Activated CD4-positive, alpha-beta T cell treated with anti-CD3 and anti-CD28 coated beads for 1 hour (primary cell): Measurements from ENCODE around the gene SLC2A5.
"Not testable (repeated sequence)": the region's sequence is repeated elsewhere in the genome, so short reads cannot be mapped to it uniquely, and the experiment has no call there.

Experiments
- DNase-seq: peaks from one replicate; pipeline ENCODE4 v3.0.0-alpha.2; 2020

Gene SLC2A5

DNA sequence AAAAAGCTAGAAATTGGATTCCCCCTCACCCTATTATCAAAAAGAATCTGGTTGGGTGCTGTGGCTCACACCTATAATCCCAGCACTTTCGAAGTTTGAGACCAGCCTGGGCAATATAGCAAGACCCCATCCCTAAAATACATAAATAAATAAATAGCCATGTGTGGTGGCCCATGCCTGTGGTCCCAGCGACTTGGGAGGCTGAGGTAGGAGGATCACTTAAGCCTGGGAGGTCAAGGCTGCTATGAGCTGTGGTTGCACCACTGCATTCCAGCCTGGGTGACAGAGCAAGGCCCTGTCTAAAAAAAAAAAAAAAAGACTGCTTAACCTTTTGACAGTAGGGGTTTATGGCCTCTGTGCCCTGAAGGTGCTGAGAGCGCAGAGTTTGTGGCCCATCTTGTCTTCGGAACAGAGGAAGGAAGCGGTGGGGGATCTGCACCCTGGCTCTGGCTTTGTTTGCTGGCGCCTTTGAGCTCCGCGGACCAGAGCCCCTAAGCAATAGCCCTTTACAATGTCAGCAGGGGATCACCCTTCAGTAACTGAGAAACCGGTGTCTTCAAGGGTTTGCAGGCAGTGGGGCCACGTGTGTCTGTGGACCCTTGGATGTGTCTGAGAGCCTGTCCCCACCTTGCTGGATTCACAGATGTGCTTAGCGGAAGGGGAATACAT lies 65.3 kb downstream of the SLC2A5 start:
- DNase-seq: no peak

DNA sequence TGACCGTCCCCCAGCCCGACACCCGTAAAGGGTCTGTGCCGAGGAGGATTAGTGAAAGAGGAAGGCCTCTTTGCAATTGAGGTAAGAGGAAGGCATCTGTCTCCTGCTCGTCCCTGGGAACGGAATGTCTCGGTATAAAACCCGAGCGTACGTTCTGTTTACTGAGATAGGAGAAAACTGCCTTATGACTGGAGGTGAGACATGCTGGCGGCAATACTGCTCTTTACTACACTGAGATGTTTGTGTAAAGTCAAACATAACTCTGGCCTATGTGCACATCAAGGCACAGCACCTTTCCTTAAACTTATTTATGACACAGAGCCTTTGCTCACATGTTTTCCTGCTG lies 67.2 kb downstream of the SLC2A5 start:
- DNase-seq: not testable (repeated sequence)

DNA sequence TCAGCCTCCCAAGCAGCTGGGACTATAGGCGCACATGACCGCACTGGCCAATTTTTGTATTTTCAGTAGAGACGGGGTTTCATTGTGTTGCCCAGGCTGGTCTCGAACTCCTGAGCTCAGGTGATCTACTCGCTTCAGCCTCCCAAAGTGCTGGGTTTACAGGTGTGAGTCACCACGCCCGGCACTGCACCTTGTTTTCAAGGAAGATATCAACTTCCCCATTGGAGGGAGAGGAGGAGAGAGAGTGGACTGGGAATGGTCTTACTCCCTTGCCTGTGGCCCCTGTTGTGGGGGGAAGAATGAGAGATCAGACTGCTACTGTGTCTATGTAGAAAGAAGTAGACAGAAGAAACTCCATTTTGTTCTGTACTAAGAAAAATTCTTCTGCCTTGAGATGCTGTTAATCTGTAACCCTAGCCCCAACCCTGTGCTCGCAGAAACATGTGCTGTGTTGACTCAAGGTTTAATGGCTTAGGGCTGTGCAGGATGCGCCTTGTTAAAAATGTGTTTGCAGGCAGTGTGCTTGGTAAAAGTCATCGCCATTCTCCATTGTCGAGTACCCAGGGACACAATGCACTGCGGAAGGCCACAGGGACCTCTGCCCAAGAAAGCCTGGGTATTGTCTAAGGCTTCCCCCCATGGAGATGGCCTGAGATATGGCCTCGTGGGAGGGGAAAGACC lies 67.8 kb downstream of the SLC2A5 start:
- not testable (repeated sequence) for DNase-seq

DNA sequence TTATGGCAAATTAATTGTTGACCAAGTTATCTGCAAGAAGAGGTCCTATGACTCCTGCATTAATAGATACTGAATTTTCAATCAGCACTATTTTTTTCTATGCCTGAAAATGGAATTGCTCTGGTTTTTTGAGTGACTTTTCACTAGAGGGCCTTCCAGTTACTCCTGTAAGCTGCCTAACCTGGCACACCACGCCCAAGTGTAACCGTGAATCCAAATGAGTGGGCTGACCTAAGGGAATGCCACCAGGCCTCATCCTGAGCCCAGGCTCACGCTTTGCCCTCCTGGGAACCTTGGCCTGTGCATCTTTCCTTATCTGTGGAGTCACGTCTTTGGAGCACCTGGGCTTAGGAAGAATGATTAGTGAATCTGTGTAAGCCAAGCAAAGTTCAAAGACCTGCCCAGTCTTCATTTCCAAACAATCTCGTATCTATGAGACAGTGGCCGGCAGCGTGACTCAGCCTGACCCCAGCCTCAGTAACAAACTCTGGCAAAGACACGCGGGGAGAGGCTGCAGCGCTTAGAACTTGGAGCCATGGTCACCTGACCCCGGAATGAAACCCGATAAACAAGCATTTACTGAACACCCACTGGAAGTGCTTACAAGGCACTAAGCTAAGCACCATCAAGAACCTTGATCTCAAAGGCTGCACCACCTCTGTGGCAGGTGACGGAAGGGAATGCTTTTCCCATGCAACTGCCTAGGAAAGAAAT lies 75.3 kb downstream of the SLC2A5 start:
- not testable (repeated sequence) for DNase-seq

DNA sequence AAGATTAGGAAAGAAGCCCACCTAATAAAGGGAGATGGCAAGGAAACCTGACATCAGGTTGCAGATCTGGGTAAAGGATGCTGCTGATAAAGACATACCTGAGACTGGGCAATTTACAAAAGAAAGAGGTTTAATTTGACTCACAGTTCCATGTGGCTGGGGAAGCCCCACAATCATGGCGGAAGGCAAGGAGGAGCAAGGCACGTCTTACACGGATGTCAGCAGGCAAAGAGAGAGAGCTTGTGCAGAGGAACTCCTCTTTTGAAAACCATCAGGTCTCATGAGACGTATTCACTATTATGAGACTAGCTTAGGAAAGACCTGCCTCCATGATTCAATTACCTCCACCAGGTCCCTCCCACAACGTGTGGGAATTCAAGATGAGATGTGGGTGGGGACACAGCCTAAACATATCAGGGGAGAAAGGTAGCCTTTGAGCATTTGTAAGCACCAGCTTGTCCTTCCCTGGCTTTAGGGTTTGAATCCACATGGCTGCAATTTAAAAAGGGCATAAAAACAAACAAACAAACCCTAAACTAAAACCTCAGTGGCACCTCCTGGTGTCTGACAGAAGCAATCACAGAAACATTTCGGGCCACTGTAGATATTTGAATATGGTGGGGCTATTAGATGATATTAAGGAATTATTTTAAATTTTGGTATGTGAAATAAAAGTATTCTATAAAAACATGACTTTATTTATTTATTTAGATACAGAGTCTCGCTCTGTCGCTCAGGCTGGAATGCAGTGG lies 76.3 kb downstream of the SLC2A5 start:
- no peak for DNase-seq

DNA sequence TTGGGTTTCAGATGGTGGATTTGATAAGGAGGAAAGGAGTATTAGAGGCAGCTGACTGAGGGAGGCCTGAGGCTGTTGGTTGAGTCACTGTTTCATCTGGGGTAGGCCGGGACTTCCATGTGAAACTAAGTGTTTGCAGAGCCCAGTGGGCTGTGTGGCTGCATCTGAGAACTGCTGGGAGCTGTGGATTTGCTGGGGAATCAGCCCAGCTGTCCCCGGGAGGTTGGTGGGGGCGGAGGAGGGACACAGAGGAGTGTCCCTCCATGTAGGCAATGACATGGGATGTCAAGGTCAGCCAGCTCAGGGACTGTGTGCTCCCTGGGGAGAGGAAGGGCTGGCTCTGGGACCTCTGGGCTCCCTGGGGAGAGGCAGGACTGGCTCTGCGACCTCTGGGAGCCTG lies 79.6 kb downstream of the SLC2A5 start:
- DNase-seq: no peak

DNA sequence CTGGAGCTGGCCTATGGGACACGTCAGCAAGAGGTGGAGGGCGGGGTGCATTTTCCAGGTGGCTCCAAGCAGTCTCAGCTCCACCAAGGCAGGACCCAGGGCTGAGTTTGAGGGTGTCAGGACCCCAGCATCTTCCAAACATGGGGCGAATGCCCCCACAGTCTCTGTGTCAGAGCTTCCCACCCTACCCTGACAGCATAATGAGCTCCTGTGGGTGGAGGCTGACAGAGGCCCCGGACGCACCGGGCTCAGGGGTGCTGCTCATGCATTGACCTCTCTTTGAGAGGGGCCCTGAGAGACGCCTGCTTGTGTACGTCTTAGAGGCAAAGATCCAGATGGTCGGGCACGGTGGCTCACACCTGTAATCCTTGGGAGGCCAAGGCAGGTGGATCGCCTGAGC lies 80.4 kb downstream of the SLC2A5 start:
- no peak for DNase-seq

DNA sequence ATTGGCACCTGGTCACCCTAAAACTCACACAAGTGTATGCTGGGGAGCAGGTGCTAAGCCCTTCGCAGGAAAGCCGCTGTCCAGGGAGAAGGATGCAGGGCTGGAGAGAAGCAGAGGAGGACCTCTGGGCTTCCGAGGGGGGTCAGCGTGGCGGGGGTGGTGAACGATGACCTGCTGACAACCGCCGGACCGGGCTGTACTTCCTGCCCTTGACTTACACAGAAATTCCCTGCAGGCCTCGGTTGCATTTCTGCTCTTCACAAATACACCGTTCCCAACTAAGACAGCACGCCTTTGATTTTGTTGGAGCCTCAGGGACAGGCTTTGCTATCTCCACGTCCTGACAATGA lies 80.8 kb downstream of the SLC2A5 start:
- DNase-seq: no peak

DNA sequence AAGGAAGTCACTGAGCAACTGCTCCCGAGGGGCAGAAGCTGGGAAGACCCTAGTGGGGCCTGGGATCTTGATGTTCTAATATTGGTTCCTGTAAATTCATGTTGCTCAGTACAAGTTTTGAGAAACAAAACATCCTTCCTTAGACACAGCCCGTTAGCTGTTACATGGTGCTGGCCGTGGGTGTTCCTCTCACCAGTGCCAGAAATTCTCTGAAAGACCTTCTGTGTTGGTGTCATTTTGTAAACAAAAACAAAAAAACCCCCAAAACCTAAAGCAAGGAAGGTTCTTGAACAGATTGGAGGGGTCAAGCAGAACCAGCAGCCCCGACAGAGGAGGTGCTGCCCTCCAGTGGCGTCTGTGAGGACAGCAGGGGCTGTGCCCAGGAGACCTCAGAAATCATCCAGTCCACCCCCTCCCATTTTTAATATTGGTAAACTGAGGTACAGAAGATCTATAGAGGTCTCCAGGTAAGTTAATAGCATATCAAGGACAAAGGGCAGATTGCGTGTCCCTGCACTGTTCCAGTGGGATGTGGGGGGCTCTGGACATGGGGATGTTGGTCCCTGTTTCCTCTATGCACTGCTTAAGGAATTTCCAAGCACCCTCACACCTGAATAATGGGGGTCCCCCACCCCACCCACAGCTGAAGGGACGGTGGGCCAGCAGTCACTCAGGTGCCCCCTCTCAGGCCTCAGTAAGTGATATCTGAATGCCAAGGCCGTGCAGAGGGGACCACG lies 81.4 kb downstream of the SLC2A5 start:
- DNase-seq: peak; percentile 55

DNA sequence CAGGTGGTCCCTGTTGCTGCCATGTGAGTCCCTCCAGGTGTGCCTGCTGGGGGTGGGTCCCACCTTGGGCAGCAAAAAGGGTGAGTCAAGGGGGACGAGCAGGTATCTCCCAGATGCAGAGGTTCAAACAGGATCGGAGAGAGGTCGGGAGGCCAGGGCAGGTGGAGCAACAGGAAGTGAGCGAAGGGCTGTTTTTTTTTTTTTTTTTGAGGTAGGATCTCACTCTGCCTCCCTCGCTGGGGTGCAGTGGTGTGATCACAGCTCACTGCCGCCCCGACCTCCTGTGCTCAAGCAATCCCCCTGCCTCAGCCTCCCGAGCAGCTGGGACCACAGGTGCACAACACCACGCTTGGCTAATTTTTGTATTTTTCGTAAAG lies 82.6 kb downstream of the SLC2A5 start:
- DNase-seq: no peak

DNA sequence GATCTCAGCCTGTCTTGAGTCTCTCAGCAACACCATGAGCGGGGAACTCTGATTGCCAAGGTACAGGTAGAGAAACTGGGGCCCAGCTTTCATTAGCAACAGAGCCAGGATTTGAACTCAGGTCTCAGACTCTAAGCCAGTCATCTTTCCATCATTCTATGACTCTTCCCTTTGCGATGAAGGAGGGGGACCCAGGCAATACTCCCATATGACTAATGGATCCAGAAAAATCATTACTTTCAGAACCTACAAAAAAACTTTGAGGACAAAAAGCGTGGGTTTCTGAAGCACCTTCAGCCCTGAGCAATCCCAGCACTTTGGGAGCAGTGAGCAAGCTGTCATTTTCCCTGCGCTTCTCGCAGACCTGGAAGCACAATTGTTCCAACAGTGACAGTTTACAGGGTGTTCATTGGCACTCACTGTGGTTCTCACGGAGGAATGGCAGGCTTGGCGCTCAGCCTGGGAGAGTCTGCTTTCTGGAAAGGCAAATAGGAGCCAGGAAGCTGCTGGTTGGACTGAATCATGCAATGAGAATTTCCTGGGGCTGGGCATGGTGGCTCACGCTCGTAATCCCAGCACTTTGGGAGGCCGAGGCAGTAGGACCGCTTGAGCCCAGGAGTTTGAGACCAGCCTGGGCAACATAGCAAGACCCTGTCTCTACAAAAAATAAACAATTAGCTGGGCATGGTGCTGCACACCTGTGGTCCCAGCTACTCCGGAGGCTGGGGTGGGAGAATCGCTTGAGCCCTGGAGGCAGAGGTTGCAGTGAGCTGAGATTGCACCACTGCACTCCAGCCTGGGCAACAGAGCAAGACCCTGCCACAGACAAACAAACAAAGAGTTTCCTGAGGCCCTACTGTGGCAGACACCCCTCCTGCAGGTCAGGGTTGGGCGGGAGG lies 83.3 kb downstream of the SLC2A5 start:
- no peak for DNase-seq
